MCF 10A (cell line): ENCODE measurements around the gene SUN5. TPM values are rescaled to one million over a fixed set of nuclear protein-coding genes. Genes with fewer than 3 reads are reported as not detected.

ENCODE experiments used
- BruUV-seq: library from RNA; stranded (reverse); fragments of 400-500 nt; replicated peaks from 2 replicates; lab custom pipeline; 2021; lab: Mats Ljungman, UMichigan
- CTCF ChIA-PET: fragments of 300-600 bp; sonication (Branson Sonifier 250); formaldehyde crosslinking; extraction: SDS; loops from one replicate; lab custom pipeline; 2021; ENCODE audit warnings: antibody characterized with exemption, inconsistent platforms; lab: Yijun Ruan, JAX
- POLR2A ChIA-PET: fragments of 300-600, 350-650 bp; sonication (Branson Sonifier 250); formaldehyde crosslinking; extraction: SDS; loops from one replicate; lab custom pipeline; 2020; ENCODE audit warnings: antibody characterized with exemption, inconsistent platforms; lab: Yijun Ruan, JAX
- DNase-seq: peaks from one replicate; pipeline ENCODE4 v3.0.0-alpha.2; 2018; ENCODE audit not compliant: unreplicated experiment
- H3K27ac Mint-ChIP-seq: one replicate; pipeline ENCODE4 v1.8.0; 2022; ENCODE audit warnings: mild to moderate bottlenecking, low read depth, mixed read lengths; ENCODE audit not compliant: unreplicated experiment
- H3K27me3 Mint-ChIP-seq: one replicate; pipeline ENCODE4 v1.8.0; 2022; ENCODE audit warnings: mixed read lengths; ENCODE audit not compliant: insufficient read depth, unreplicated experiment
- H3K36me3 Mint-ChIP-seq: one replicate; pipeline ENCODE4 v1.8.0; 2022; ENCODE audit warnings: mild to moderate bottlenecking, moderate library complexity, mixed read lengths; ENCODE audit not compliant: insufficient read depth, unreplicated experiment
- H3K4me1 Mint-ChIP-seq: one replicate; pipeline ENCODE4 v1.8.0; 2022; ENCODE audit warnings: mixed read lengths; ENCODE audit not compliant: insufficient read depth, unreplicated experiment
- H3K4me3 Mint-ChIP-seq: one replicate; pipeline ENCODE4 v1.8.0; 2022; ENCODE audit warnings: mild to moderate bottlenecking, moderate library complexity, mixed read lengths; ENCODE audit not compliant: unreplicated experiment
- H3K9me3 Mint-ChIP-seq: one replicate; pipeline ENCODE4 v1.8.0; 2022; ENCODE audit warnings: mixed read lengths; ENCODE audit not compliant: unreplicated experiment
- CTCF ChIP-seq: fragments of 200-600 bp; IDR thresholded peaks from one replicate; pipeline ENCODE4 v1.8.0; 2022; ENCODE audit warnings: antibody characterized with exemption, mild to moderate bottlenecking; ENCODE audit not compliant: unreplicated experiment
- intact Hi-C: fragments of 100-400 bp; cut with micrococcal nuclease; formaldehyde crosslinking; loops from 2 replicates; pipeline ENCODE4 v1.14.1; 2022
- total RNA-seq: library from RNA; stranded (reverse); gene quantifications from 2 replicates; pipeline ENCODE4 v1.2.3, GENCODE V29; 2022

SUN5 gene
- total RNA-seq, 1 experiment from 2014 or later, result not detected

GRCh38 chr20:33009214-33010132 is 5.2 kb upstream of the SUN5 start:
- H3K9me3 Mint-ChIP-seq, result peaks cover 8% of the 10 kb centered on the region
- no TSS peak for BruUV-seq
- no peak for DNase-seq
- no peak overlapping the region for H3K4me3 Mint-ChIP-seq
- CTCF ChIA-PET, result no interaction called here
- peaks cover 60% of the 10 kb centered on the region for H3K27me3 Mint-ChIP-seq
- H3K27ac Mint-ChIP-seq, result no peak overlapping the region
- H3K4me1 Mint-ChIP-seq, result no peaks in the 10 kb centered on the region
- intact Hi-C loops, result no loop called here
- H3K36me3 Mint-ChIP-seq, result no peaks in the 10 kb centered on the region
- POLR2A ChIA-PET, result no interaction called here
- no peak for TF ChIP-seq CTCF

- ChIA-PET POLR2A (no interaction called here), CTCF (no interaction called here)
- TF ChIP-seq CTCF, result no peak
- Mint-ChIP-seq H3K4me3 (no peak overlapping the region), H3K9me3 (peaks cover 8% of the 10 kb centered on the region), H3K4me1 (no peaks in the 10 kb centered on the region), H3K27me3 (peaks cover 51% of the 10 kb centered on the region), H3K36me3 (no peaks in the 10 kb centered on the region), H3K27ac (no peak overlapping the region)
- no TSS peak for BruUV-seq
- no peak for DNase-seq
- intact Hi-C loops, result no loop called here
Observed at GRCh38 chr20:33008336-33009213, 4.3 kb upstream of the SUN5 start.

- Mint-ChIP-seq H3K36me3 (no peaks in the 10 kb centered on the region), H3K27ac (no peak within 1 kb of the TSS), H3K4me3 (no peak within 1 kb of the TSS), H3K9me3 (peaks cover 8% of the 10 kb centered on the region), H3K4me1 (no peaks in the 10 kb centered on the region), H3K27me3 (peaks cover 42% of the 10 kb centered on the region)
- no TSS peak for BruUV-seq
- intact Hi-C loops, result no loop called here
- DNase-seq, result no peak
- ChIA-PET POLR2A (no interaction called here), CTCF (interaction anchor here (0.6 to 1.4 kb wide), 2 partner anchors 42 to 217 kb away, joined by 3 read pairs; no protein-coding TSS in a partner anchor)
- TF ChIP-seq CTCF, result no peak
Observed at GRCh38 chr20:33007376-33008335, 3.4 kb upstream of the SUN5 start, which contains the start of gene BPIFB2. Gene BPIFB2 (plus strand): TSS chr20:33007704. CDS start chr20:33008575, 871 bp downstream.
